Measurements from ENCODE around the gene SIN3B. TPM values are rescaled to one million over a fixed set of nuclear protein-coding genes. Genes with fewer than 3 reads are reported as not detected.

SIN3B gene
- total and polyA plus RNA-seq, 2 donors (not counting 1 experiment from before 2014, with no cell fraction given), result 118 to 138 TPM

DNA sequence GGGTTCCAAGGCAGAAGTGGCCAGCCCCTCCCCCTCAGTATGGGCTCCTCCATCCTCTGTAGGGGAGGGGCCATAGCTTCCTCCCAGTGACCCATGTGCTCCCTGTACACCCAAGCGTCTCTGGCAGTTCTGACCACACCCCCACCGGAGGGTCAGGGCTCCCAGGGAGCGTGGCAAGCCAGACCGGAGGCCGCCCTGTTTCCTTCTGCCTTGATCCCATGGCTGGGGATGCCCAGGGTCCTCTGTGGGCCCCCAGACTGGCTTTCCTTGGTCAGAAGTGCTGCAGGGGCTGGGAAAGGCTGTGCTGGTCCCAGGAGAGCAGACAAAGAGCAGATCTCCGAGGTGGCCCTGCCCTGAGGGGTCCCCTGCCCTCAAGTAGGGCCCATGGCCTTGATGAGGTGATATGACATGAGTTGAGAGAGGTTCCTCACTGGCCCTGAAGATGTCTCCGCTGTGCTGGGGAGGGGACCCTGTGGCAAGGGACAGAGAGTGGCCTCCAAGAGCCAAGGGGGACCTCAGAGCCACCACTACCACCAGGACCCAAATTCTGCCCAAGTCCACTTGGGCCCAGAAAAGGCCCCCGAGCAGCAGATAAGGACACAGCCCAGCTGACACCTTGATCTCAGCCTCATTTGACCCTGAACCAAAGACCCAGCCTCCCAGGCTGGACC lies 51.8 kb downstream of the SIN3B start:
- Histone ChIP-seq H3K79me2 (ENCODE audit: control insufficient read depth, insufficient read depth, low read length) (peaks cover 3% of the 10 kb centered on the region), H3K9ac (ENCODE audit: low read length) (no peak overlapping the region), H3K27ac (ENCODE audit: low read length in 2 of 2) (no peak overlapping the region), H3K4me3 (ENCODE audit: control extremely low read depth in 1 of 5, extremely low read depth in 1 of 5, insufficient read depth in 1 of 5, low read depth in 2 of 5, low read length in 4 of 5) (no peak overlapping the region), H3K4me2 (replicated peaks; ENCODE audit: low read depth, low read length, poor library complexity, severe bottlenecking) (no peak overlapping the region), H4K20me1 (ENCODE audit: control insufficient read depth, insufficient read depth, low read length, poor library complexity, severe bottlenecking) (no peaks in the 10 kb centered on the region), H3K27me3 (replicated peaks in 1 of 4; ENCODE audit: control extremely low read depth in 1 of 4, control insufficient read depth in 3 of 4, insufficient read depth in 4 of 4, low read length in 3 of 4) (no peaks in the 10 kb centered on the region), H3K36me3 (replicated peaks in 1 of 2; ENCODE audit: control extremely low read depth in 1 of 2, control insufficient read depth in 1 of 2, extremely low read depth in 1 of 2, insufficient read depth in 2 of 2, low read length in 1 of 2) (peaks cover 0 to 42% of the 10 kb centered on the region in 2 experiments), H2AFZ (ENCODE audit: insufficient read depth, low read depth, low read length, poor library complexity, severe bottlenecking) (no peak overlapping the region), H3K9me3 (ENCODE audit: control extremely low read depth in 1 of 3, control insufficient read depth in 2 of 3, insufficient read depth in 1 of 3, low read length in 2 of 3) (peaks cover 0 to 64% (median 24%) of the 10 kb centered on the region in 3 donors), H3K4me1 (ENCODE audit: control insufficient read depth in 2 of 2, insufficient read depth in 2 of 2, low read length in 2 of 2) (no peaks in the 10 kb centered on the region)
- intact Hi-C loops (cut with micrococcal nuclease), result no loop called here
- H3K9me3 Mint-ChIP-seq (ENCODE audit: insufficient read depth), result peaks cover 7% of the 10 kb centered on the region
- WGBS (ENCODE audit: insufficient coverage), result 96% methylated on average over 8 of the region's 8 CpGs
- H3K27ac Mint-ChIP-seq, result no peak overlapping the region
- no peak for TF ChIP-seq EZH2 (IDR thresholded peaks at IDR 0.05; ENCODE audit: borderline replicate concordance, insufficient read depth, low read depth, low read length, poor library complexity, severe bottlenecking)
- TF ChIP-seq, protein P1, sequence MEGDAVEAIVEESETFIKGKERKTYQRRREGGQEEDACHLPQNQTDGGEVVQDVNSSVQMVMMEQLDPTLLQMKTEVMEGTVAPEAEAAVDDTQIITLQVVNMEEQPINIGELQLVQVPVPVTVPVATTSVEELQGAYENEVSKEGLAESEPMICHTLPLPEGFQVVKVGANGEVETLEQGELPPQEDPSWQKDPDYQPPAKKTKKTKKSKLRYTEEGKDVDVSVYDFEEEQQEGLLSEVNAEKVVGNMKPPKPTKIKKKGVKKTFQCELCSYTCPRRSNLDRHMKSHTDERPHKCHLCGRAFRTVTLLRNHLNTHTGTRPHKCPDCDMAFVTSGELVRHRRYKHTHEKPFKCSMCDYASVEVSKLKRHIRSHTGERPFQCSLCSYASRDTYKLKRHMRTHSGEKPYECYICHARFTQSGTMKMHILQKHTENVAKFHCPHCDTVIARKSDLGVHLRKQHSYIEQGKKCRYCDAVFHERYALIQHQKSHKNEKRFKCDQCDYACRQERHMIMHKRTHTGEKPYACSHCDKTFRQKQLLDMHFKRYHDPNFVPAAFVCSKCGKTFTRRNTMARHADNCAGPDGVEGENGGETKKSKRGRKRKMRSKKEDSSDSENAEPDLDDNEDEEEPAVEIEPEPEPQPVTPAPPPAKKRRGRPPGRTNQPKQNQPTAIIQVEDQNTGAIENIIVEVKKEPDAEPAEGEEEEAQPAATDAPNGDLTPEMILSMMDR (IDR thresholded peaks at IDR 0.05), result no peak
- DNase-seq (no peak), ATAC-seq (ENCODE audit: low read depth) (no peak)
- H3K27me3 Mint-ChIP-seq, result no peaks in the 10 kb centered on the region
- POLR2A ChIA-PET, result no interaction called here
- no peak overlapping the region for H3K4me3 Mint-ChIP-seq
- H3K4me1 Mint-ChIP-seq, result peaks cover 5% of the 10 kb centered on the region
- CTCF ChIA-PET, result no interaction called here

DNA sequence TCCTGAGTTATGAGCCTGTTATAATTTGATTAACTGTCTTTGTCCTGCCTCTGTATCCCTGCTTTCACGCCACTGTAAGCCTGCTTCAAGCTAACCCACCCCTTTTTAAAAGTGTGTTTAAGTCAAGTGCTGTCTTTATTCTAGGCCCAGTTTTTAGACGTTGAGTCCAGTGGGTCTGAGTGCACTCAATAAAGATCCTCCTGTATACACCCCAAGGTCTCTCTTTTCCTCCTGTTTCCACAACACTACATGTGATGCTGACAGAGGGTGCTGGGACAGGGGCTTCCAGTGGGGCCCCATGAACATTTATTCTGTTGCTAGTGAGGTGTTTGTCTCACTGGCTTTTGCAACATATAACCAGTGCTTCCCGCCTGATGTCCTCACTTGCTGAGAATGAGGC lies 52.9 kb downstream of the SIN3B start:
- intact Hi-C loops (cut with micrococcal nuclease), result no loop called here
- no peak overlapping the region for H3K9ac ChIP-seq (ENCODE audit: low read length)
- ChIA-PET CTCF (no interaction called here), POLR2A (no interaction called here)
- H3K4me1 ChIP-seq (ENCODE audit: control insufficient read depth in 2 of 2, insufficient read depth in 2 of 2, low read length in 2 of 2), result no peaks in the 10 kb centered on the region
- H3K27me3 ChIP-seq (replicated peaks in 1 of 4; ENCODE audit: control extremely low read depth in 1 of 4, control insufficient read depth in 3 of 4, insufficient read depth in 4 of 4, low read length in 3 of 4), result no peaks in the 10 kb centered on the region
- DNase-seq (no peak), ATAC-seq (ENCODE audit: low read depth) (no peak)
- H3K4me3 Mint-ChIP-seq, result no peak overlapping the region
- no peaks in the 10 kb centered on the region for H3K79me2 ChIP-seq (ENCODE audit: control insufficient read depth, insufficient read depth, low read length)
- TF ChIP-seq, protein P1 (IDR thresholded peaks at IDR 0.05), result no peak
- no peak for TF ChIP-seq EZH2 (IDR thresholded peaks at IDR 0.05; ENCODE audit: borderline replicate concordance, insufficient read depth, low read depth, low read length, poor library complexity, severe bottlenecking)
- no peak overlapping the region for H3K4me3 ChIP-seq (ENCODE audit: control extremely low read depth in 1 of 5, extremely low read depth in 1 of 5, insufficient read depth in 1 of 5, low read depth in 2 of 5, low read length in 4 of 5)
- H3K4me1 Mint-ChIP-seq, result no peaks in the 10 kb centered on the region
- H3K27ac ChIP-seq (ENCODE audit: low read length in 2 of 2), result no peak overlapping the region
- peak overlapping the region; percentile 5 for H3K27ac Mint-ChIP-seq
- peaks cover 0 to 30% of the 10 kb centered on the region in 2 experiments for H3K36me3 ChIP-seq (replicated peaks in 1 of 2; ENCODE audit: control extremely low read depth in 1 of 2, control insufficient read depth in 1 of 2, extremely low read depth in 1 of 2, insufficient read depth in 2 of 2, low read length in 1 of 2)
- H4K20me1 ChIP-seq (ENCODE audit: control insufficient read depth, insufficient read depth, low read length, poor library complexity, severe bottlenecking), result no peaks in the 10 kb centered on the region
- H3K9me3 Mint-ChIP-seq (ENCODE audit: insufficient read depth), result peaks cover 7% of the 10 kb centered on the region
- no peaks in the 10 kb centered on the region for H3K27me3 Mint-ChIP-seq
- H3K4me2 ChIP-seq (replicated peaks; ENCODE audit: low read depth, low read length, poor library complexity, severe bottlenecking), result no peak overlapping the region
- 100% methylated on average over 1 of the region's 3 CpGs for whole genome bisulfite sequencing (ENCODE audit: insufficient coverage)
- H3K9me3 ChIP-seq (ENCODE audit: control extremely low read depth in 1 of 3, control insufficient read depth in 2 of 3, insufficient read depth in 1 of 3, low read length in 2 of 3), result peaks cover 0 to 60% (median 24%) of the 10 kb centered on the region in 3 donors
- no peak overlapping the region for H2AFZ ChIP-seq (ENCODE audit: insufficient read depth, low read depth, low read length, poor library complexity, severe bottlenecking)

Data from B cell (primary cell).